ENCODE results near the gene TMEM63B.
"Not testable (repeated sequence)": the region's sequence is repeated elsewhere in the genome, so short reads cannot be mapped to it uniquely, and the experiment has no call there.

The TMEM63B gene

DNA sequence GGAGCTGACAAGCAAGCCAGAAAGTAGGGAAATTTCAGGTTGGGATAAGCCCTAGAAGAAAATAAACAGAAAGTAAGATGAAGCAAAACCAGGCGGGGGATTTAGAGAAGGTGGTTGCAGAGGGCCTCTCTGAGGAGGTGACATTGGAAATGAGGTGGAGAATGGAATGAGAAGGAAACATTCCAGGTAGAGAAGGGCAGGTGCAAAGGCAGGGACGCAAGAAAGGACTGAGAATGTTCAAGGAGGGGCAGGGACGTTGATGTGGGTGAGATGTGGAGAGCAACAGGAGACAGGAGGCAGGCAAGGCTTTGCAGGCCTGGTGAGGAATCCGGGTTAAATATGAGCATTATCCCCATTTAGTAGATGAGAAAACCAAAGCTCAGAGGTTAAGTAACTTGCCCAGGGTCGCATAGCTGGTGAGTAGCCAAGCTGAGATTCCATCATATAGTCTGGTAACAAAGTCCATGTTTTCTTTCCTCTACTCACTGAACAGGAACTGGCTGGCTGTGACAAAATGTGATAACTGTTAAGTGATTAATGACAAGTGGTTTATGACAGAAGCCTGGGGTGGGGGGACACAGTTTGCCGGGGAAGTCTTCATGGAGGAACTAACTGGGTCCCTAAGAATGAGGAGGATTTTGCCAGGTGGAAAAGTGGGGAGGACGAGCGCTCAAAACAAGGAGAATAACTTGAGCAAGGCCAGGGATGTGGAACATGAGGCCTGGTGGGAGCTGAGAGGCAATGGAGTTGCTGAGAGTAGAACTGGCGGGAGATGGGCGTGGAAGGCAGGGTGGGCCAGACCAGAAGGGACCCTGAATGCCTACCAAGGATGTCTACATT is 32.7 kb upstream of the TMEM63B start:
- no peak for DNase-seq (ENCODE audit: low read depth)

DNA sequence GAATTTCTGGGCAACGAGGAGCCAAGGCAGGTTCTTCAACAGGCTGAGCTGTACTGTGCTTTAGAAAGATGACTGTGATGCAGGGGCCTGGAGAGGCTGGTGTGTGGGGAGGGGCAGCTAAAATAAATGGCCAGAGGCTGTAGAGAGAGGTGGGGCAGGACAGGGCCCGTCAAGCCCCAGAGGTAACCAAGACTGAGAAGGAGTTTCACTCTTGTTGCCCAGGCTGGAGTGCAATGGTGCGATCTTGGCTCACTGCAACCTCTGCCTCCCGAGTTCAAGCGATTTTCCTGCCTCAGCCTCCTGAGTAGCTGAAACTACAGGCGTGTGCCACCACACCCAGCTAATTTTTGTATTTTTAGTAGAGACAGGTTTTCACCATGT is 32.1 kb upstream of the TMEM63B start:
- DNase-seq (ENCODE audit: low read depth) = not testable (repeated sequence)

DNA sequence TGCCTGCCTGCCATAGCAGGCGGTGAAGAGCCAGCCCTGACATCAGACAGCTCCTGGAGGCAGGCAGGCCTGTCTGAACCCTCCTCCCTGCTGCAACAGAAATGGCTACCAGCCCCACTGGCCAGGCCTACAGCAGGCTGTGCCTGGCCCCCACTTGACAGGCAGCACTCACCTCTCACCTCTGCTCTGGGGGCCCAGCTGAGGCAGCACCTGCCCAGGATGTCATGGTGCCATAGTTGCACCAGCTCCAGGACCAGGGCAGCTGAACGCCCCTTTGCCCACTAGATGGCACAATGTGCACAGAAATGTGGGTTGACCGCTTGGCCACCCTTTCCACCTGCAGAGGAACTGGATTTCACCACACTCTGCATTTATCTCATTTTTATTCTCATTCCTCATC is 30.7 kb upstream of the TMEM63B start:
- peak; percentile 43 for DNase-seq (ENCODE audit: low read depth)

DNA sequence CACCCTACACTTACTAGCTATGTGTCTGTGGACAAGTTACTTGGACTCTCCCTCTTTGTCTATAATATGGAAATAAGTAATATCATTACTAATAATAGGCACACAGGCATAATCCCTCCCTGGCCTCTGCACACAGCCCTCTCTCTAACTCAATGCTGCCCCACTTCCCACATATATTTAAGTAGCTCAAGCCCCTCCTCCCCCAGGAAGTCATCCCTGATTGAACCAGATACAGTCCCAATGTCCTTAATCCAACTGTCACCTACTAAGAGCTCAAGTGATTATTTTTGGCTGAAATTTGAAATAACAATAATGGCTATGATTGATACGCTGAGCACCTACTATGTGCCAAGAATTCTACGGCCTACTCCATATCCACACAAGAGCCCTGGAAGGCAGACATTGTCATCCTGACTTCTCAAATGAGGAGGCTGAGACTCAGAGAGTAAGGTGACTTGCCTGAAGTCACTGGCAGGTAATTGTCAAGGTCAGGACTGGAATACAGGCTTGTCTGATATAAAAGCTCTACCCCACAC is 29.5 kb upstream of the TMEM63B start:
- DNase-seq (ENCODE audit: low read depth) = no peak

DNA sequence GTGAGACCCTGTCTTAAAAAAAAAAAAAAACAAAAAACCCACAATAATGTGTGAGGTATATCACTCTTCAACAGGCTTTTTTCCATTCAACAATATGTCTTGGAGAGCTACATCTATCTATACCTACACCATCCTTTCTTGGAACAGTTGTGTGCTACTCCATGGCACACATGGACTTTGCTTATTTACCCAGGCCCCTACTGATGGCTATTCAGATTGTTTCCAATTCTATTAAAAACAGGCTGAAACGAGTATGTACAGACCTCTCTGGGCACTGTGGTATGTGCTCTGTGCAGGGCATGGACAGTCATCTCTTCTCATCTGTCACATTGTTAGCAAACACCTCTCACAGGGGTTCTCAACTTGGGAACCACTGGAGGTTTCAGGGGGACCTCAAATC is 28.2 kb upstream of the TMEM63B start:
- DNase-seq (ENCODE audit: low read depth) = no peak

DNA sequence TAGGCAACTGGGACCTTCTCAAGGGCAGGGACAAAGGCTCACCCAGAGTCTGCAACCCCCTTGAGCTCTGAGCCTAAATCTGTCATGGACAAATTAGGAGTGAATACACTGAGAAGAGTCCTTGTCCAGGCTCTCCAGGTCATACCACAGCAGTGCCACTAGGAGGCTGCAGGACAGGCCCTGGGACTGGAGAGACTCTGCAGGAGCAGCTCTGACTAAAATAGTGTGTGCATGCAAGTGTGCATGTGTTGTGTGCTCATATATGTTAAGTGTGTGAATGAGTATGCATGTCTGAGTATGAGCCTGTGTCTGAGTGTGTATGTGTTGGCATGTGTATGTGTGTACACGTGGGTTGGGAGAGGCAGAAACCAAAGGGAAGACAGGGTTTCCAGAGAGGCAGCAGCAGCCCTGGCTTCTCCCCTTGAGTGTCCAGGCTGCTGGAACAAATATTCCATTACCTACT is 27.2 kb upstream of the TMEM63B start:
- no peak for DNase-seq (ENCODE audit: low read depth)

DNA sequence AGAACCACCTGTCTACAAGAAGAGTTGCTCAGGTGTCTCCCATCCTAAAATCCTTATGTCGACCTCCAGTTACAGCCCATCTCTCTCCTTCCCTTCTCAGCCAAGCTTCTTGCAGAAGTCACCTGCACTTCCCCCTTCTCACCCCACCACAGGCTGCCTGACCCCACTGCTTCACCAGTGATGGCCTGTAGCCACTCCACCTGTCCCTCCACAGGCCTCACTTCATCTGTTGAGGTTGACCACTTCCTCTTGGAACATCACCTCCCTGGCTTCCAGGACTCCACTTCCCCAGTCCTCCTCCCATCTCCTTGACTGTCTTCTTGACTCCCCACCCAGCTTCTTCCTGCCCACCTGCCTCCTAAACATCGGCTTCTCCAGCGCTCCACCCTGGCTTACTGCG is 25.5 kb upstream of the TMEM63B start:
- no peak for DNase-seq (ENCODE audit: low read depth)

DNA sequence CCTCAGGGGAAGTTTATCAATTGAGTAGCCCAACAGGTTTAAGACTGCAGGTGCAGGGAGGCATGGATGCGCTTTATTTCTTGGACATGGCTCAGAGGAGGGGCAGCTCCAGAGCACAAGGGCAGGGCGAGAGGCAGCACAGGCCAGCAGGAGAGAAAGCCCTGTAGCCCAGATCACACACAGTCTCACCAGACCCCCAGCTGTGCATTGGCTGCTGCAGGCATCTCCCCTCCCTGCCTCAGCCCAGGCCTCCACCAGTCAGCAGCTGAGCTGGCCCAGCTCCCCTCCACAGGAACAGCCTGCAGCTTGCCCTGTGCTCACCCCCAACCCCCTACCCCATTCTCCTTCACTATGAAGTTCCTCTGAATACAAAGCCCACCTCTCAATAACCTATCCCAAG is 24.8 kb upstream of the TMEM63B start:
- no peak for DNase-seq (ENCODE audit: low read depth)

DNA sequence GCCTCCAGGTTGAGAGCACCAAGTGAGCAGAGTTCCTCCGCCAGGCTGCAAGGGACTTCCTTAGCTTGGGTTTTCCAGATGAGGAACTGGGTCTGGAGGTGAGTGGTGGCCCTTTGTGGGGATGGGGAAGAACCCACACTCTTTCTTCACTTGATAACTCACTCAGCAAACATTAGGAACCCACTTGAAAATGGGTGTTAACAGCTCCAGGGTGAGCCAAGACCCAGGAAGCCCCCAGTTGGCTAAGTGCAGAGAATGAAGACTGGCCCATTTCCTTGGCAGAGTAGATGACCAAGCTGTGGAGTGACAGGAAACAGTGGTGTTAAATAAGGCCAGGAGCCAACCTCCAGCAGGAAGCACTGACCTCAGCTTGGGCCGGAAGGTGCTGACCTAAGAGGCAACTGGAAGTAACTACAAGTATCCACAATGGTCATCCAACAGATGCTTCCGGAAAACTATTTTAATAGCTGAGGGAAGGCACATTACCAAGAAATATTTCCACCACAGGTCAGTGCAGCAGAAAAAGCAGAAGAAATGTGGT is 22.8 kb upstream of the TMEM63B start:
- no peak for DNase-seq (ENCODE audit: low read depth)

DNA sequence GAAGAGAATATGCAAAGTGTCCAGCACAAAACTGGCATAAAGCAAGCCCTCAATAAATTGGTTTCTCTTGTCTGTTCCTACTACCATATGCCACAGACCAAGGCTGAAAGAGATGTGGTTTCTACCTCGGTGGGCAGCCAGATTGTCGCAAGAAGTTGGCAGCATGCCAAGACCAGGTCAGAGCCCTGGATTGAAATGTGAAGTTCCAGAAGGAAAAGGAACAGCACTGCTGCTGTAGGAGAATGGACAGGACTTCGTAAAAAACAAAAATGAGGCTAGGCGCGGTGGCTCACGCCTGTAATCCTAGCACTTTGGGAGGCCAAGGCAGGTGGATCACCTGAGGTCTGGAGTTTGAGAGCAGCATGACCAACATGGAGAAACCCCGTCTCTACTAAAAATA is 22.2 kb upstream of the TMEM63B start:
- no peak for DNase-seq (ENCODE audit: low read depth)

DNA sequence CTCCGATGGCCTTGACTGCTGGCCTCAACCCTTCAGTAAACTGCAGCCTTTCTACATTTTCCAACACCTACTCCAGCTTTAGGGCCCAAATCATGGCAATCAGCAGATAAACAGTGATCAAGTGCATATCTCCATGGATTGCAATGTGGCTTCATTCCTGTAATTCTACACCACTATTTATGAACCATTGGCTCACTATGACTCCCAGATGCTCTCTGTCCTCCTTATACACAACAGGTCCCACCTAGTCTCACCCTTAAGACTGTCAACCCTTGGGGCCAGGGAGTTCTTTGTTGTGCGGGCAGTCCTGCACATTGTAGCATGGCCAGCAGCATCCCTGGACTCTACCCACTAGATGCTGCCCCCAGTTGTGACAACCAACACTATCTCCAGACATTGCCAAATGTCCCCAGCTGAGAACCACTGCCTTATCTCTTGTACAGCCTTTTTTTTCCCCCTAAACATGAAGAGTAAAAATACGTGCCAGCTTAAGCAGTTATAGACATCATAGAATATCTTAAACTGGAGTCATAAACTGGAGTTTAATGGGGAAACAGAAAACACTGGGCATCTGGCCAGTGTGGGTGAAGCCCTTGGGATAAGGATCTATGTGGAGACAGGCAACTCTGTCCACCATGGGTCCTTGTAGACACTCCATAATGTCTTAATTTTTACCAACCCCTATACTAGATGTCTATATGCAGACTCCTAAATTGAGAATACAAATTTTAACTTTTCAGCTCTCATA is 21.2 kb upstream of the TMEM63B start:
- no peak for DNase-seq (ENCODE audit: low read depth)

DNA sequence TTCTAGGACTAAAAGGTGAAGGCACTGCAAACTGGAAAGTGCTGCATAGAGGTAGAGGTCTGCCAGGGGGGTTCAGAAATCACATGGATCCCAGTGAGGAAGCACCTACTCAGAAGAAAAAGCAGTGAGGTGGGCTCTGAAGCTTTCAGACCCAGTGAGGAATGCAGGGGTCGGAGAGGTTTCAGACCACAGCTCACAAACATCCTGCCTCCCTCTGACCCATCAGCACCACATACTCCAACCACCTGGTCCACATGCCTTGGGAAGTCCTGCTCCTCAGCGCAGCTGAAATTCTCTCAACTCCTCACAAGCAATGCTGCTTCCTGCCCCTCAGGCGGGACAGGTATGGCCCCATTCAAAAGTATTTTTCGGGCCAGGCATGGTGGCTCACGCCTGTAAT is 20.3 kb upstream of the TMEM63B start:
- no peak for DNase-seq (ENCODE audit: low read depth)

DNA sequence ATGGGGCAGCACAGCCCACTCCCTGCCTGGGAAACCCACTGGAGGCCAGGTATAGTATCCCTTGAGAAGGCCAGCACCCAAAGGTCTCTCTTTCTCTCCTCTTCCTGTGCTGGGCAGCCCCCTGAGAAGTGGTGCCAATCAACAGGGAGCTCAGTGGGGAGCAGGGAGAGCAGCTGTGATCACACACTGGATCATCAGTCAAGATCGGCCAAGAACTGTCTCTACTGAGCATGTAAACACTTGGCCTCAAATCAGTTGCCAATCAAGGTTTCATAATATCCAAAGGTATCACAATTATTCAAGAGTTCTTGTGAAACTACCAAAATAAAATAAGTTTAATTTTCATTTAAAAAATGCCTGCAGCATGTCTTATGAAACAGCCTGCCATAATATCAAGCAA is 18.9 kb upstream of the TMEM63B start:
- DNase-seq (ENCODE audit: low read depth) = no peak

DNA sequence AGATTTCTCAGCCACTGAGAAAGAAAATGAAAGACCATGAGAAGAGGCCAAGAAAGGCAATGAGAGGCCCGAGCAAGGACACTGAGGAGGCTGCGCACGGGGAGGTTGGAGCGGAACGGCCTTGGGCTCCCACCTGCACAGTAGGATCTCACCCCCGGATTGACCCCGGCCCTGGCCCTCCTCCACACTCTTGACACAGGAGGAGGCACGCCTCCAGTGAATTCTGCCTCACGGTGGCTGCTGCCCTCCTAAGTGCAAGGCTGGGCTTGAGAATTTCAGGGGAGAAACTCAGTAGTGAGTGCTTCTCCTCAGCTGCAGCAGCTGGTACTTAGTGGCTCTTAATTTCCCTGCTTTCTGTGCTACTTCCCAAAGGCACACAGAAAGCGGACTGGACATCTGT is 18.1 kb upstream of the TMEM63B start:
- DNase-seq (ENCODE audit: low read depth) = no peak

DNA sequence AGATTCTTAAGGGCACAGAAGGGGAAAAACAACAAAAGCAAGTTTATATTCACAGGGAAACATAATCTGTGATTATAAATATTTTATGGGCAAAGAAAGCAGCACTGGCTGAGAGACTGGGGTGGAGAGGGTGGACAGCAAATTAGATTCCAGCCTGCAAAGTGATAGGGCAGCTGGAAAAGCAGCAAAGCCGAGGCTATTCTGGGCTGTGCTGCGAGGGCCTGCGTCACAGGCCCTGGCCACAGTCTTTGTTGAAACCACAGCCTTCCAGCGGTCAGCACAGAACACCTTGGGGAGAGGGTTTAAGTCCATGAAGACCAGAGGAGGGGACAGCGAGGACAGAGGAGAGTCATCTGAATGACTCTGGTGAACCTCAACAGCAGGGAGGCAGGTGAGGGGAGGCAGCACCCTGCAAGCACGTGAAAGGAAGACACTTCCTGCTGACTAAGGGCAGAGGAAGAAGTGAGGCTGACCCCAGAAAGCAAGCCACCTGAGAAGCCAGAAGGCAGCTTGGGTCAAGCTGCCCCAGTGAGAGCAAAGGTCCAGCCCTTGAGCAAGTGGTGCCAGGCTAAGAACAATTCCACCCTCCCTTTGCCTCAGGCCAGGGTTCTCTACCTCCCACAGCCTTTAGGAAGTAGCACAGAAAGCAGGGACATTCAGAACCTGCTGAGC is 17.2 kb upstream of the TMEM63B start:
- DNase-seq (ENCODE audit: low read depth) = no peak

DNA sequence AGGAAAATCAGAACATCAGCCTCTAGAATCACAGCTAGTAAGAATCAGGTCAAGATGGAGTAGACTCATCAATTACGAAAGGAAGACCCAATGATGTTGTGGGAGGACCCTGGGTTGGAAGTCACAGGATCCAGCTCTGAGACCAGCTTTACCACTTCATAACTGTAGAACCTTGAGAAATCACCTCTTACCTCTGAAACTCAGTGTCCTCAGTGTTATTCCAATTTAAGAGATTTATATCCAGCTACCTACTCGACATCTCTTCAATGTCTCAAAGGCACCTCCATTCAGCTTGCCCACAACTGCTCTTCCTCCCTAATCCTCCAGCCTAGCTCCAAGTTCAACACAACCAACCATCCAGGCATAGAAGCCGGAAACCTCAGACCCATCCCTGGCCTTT is 16.4 kb upstream of the TMEM63B start:
- no peak for DNase-seq (ENCODE audit: low read depth)

DNA sequence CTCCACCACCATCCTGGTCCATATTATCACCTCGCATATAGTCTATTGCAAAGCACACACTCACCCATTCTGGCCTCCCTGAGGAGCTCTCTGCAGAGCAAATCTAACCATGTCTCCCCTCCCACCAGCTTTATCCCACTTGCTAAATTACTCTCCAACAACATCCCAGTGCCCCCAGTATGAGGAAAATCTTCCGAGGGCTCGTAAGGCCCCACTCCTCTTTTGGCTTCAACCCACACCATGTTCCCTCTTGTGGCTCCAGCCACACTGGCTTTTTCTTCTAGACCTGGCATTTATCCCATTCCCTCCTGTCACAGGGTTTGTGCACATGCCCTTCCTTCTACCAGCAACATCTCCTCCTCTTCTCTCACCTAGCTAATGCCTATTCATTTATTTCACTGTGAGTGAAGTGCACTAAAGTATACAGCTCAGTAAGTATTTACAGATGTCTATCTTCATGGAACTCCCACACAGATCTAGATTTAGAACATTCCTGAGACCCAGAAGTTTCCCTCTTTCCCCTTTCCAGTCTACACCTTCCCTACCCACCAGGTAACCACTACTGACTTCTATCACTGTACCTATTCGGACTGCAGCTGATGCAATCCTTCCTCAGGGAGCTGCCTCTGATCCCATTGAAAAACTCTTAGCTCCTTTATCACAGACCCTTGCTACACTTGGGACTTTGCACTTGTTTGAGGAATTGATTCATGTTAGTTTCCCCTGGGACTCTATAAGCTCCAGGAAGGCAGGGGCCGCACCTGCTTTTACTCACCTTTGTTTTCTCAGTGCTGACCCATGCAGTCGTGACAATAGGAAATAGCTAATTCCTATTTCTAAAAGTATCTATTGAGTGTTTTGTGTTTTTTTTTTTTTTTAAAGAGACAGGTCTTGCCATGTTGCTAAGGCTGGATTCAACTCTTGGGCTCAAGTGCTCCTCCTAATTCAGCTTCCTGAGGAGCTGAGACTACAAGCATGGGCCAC is 15.6 kb upstream of the TMEM63B start:
- no peak for DNase-seq (ENCODE audit: low read depth)

DNA sequence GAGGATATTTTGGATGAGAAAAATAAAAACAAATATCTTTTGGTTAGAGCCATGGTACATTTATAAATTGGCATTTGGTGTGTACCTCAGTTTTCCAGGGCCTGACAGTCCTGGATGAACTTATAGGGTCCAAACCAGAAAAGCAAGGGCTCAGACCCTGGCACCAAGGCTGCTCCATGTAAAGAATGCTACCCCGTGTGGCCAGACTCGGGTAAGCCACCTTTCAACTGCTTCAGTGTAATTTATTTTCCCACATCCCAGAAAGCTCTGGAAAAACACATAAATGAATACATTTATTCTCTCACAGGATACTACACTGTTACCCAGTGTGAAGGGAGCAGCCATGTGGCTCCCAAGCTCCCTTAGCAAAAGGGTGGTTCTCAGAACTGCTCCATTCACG is 13.9 kb upstream of the TMEM63B start:
- no peak for DNase-seq (ENCODE audit: low read depth)

DNA sequence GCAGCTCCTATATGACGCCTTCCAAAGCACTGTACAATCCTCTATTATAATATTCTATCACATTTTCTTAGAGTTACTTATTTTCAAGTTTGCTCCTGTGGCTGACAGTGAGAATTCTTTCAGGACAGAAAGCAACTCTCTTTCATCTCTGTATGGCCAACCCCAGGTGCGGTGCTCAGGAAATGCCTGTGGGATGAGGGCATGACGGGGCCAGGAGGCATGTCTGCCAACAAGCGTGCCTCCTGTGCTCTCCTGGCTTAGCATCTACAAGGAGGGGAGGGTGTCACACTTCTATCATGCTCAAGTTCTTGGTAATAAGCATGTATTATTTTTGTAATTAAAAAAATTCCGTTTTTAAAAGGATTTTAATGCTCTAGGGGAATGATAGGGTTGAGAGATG is 11.5 kb upstream of the TMEM63B start:
- DNase-seq (ENCODE audit: low read depth) = no peak

DNA sequence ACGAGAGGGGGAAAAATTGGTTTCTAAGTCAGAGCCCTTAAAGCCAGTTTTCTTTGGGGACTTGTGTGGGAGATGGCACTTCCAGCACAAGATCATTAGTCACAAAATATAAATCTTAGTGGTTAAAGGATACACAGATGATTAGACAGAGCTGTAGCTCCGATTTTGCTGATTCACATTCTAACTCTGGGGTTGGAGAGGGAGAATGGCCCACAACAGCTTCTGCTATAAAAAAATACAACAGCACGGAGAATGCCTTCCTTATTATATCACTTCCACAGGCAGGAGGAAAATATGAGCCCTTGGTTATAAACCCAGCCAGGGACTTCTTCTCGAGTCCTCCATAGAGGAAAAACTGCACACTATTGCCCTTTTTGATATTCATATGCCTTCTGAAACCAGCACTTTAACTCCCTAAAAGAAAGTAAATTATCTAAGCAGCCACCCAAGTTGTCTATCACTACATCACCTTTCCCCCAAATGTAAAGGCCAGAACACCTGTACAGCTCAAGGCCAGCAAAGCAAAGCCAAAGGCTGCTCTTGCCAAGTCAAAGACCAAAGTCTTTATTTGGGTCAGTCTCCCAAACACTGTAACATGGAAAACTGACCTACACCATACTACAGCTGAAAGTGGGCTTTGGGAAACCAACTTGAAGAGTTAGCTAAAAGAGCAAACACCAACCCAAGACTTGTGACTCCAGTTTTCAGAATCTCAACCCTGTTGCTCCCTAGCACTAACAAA is 10.5 kb upstream of the TMEM63B start:
- no peak for DNase-seq (ENCODE audit: low read depth)

Data from T-helper 22 cell (primary cell).